HFFc6 (cell line): ENCODE results near the gene HSPA13. TPM values are rescaled to one million over a fixed set of nuclear protein-coding genes. Genes with fewer than 3 reads are reported as not detected.
A peak's percentile ranks its signal among the peaks of the same experiment; 100 is the strongest.

Source experiments
- DNase-seq: peaks from one replicate; pipeline ENCODE4 v3.0.0-alpha.2; 2018
- H3K27ac Mint-ChIP-seq: 2 replicates; pipeline ENCODE4 v1.8.0; 2020; ENCODE audit warnings: mild to moderate bottlenecking, mixed read lengths
- H3K27me3 Mint-ChIP-seq: 2 replicates; pipeline ENCODE4 v1.8.0; 2021; ENCODE audit warnings: mild to moderate bottlenecking, moderate library complexity, mixed read lengths; ENCODE audit not compliant: insufficient read depth
- H3K36me3 Mint-ChIP-seq: 2 replicates; pipeline ENCODE4 v1.8.0; 2021; ENCODE audit warnings: low read depth, mixed read lengths
- H3K4me1 Mint-ChIP-seq: 2 replicates; pipeline ENCODE4 v1.8.0; 2020; ENCODE audit warnings: low read depth, mixed read lengths
- H3K4me3 Mint-ChIP-seq: 2 replicates; pipeline ENCODE4 v1.8.0; 2020; ENCODE audit warnings: mild to moderate bottlenecking, moderate library complexity, mixed read lengths
- H3K9me3 Mint-ChIP-seq: 2 replicates; pipeline ENCODE4 v1.8.0; 2020; ENCODE audit warnings: mild to moderate bottlenecking, mixed read lengths
- CTCF ChIP-seq: fragments of 200-600 bp; sonication (generic); IDR thresholded peaks from 2 replicates; pipeline ENCODE4 v1.5.0; 2021; ENCODE audit warnings: antibody characterized with exemption, mild to moderate bottlenecking
- total RNA-seq, 6 experiments: library from RNA; stranded (reverse); fragmentation: NEBNext Ultra II Directional; extraction: Animal tissue kit (Norgen Biotek cat#: 25700); gene quantifications; 2 replicates in 1 of 6; 3 replicates in 5 of 6; pipeline ENCODE4 v1.2.3, GENCODE V29; 2021

The HSPA13 gene
- total RNA-seq, 6 experiments from 2014 or later = 41.7 to 53.1 (median 48.0) TPM

- no peak overlapping the region for H3K4me3 Mint-ChIP-seq
- peak; percentile 83 for TF ChIP-seq CTCF
- H3K4me1 Mint-ChIP-seq = no peaks in the 10 kb centered on the region
- no peaks in the 10 kb centered on the region for H3K9me3 Mint-ChIP-seq
- DNase-seq = peak; percentile 19
- no peaks in the 10 kb centered on the region for H3K36me3 Mint-ChIP-seq
- no peak overlapping the region for H3K27ac Mint-ChIP-seq
- H3K27me3 Mint-ChIP-seq = no peaks in the 10 kb centered on the region
These were observed 20.9 kb upstream of the HSPA13 start for GRCh38 chr21:14403681-14404318.

DNA sequence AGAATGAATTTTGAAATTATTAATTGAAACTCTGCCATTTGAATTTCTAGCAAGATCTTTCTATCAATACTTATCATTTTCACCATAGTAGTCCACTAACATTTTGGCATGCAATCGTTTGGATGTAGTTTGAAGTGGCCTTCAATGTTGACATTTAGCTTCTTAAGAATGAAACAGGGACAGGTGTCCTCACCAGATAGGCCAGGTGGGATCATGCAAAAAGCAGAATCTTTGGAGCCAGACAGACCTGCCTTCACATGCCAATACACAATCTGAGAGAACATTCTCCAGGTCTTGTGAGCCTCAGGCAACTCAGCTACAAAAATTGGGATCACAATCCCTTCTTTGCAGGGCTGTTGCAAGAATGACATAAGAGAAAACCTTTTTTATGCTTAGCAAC lies 18.3 kb upstream of the HSPA13 start:
- DNase-seq = no peak
- H3K4me1 Mint-ChIP-seq = no peaks in the 10 kb centered on the region

GRCh38 chr21:14388282-14388681 lies 5.3 kb upstream of the HSPA13 start:
- Mint-ChIP-seq H3K27ac (no peak overlapping the region), H3K9me3 (no peaks in the 10 kb centered on the region), H3K4me1 (peaks cover 13% of the 10 kb centered on the region), H3K27me3 (peaks cover 3% of the 10 kb centered on the region), H3K36me3 (no peaks in the 10 kb centered on the region), H3K4me3 (no peak overlapping the region)
- DNase-seq = no peak
- TF ChIP-seq CTCF = no peak

More for the DNA sequence above, 18.3 kb upstream of the HSPA13 start:
- Mint-ChIP-seq H3K27ac (no peak overlapping the region), H3K9me3 (no peaks in the 10 kb centered on the region), H3K27me3 (no peaks in the 10 kb centered on the region), H3K4me3 (no peak overlapping the region), H3K36me3 (no peaks in the 10 kb centered on the region)
- TF ChIP-seq CTCF = no peak

DNA sequence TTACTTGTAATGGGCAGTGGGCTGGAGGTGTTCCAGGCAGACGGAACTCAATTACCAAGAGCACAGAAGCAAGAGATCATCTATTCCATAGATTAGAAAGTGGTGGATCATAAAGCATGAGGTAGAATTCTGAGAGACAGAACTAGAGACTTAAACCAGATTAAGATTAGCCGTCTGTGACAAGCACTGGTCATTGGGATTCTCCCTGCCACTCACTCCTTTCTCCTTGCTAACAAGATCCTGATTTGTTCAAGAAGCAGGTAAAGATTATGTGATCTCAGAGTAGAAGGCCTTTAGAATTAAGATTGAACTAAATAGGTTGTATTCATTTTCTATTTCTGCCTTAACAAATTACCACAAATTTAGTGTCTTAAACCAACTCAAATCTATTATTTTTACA lies 1.5 kb upstream of the HSPA13 start:
- TF ChIP-seq CTCF = no peak
- Mint-ChIP-seq H3K9me3 (no peaks in the 10 kb centered on the region), H3K36me3 (peaks cover 2% of the 10 kb centered on the region; the same call in 1 of the 2 replicates), H3K4me3 (peak overlapping the region; percentile 100), H3K27me3 (no peaks in the 10 kb centered on the region), H3K4me1 (peaks cover 38% of the 10 kb centered on the region), H3K27ac (peak overlapping the region; percentile 98)
- no peak for DNase-seq

GRCh38 chr21:14383596-14384180 lies 742 bp upstream of the HSPA13 start:
- TF ChIP-seq CTCF = no peak
- Mint-ChIP-seq H3K4me3 (peak overlapping the region; percentile 100), H3K36me3 (peaks cover 4% of the 10 kb centered on the region; the same call in 1 of the 2 replicates), H3K27me3 (no peaks in the 10 kb centered on the region), H3K4me1 (peaks cover 41% of the 10 kb centered on the region), H3K9me3 (no peaks in the 10 kb centered on the region), H3K27ac (peak overlapping the region; percentile 98)
- peak; percentile 8 for DNase-seq
